Measurements from ENCODE around the gene ARRB1. TPM values are rescaled to one million over a fixed set of nuclear protein-coding genes. Genes with fewer than 3 reads are reported as not detected.

Gene ARRB1
- polyA plus RNA-seq, 1 experiment: 36.9 TPM

DNA sequence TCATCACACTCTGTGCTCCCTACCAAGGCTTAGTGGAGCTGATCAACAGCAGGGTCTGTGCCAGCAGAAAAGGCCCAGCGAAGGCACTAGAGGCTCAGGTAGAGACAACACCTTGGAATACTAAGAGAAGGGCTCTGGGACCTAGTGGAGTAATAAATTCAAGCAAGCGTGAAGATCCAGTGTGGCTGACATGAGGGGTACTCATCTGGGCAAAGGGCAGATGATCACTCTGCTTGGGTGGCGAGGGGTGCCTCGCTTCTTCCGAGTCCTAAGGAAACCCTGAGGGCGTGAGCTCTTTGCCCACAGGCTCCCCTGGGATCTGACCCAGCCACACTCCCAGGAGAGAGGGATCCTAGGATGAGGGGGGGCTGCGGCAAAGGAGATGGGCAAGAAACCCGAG lies 114.4 kb downstream of the ARRB1 start:
- Histone ChIP-seq H3K27me3 (ENCODE audit: control insufficient read depth, insufficient read depth, low read length) (peaks cover 31% of the 10 kb centered on the region), H3K4me3 (ENCODE audit: low read depth, low read length) (no peak overlapping the region), H3K27ac (ENCODE audit: low read depth, low read length) (no peak overlapping the region), H3K9me3 (ENCODE audit: control insufficient read depth, insufficient read depth, low read length) (no peaks in the 10 kb centered on the region)
- no peak for DNase-seq (ENCODE audit: low read depth, low spot score)
- POLR2A ChIA-PET: no interaction called here
- TF ChIP-seq, protein P1, sequence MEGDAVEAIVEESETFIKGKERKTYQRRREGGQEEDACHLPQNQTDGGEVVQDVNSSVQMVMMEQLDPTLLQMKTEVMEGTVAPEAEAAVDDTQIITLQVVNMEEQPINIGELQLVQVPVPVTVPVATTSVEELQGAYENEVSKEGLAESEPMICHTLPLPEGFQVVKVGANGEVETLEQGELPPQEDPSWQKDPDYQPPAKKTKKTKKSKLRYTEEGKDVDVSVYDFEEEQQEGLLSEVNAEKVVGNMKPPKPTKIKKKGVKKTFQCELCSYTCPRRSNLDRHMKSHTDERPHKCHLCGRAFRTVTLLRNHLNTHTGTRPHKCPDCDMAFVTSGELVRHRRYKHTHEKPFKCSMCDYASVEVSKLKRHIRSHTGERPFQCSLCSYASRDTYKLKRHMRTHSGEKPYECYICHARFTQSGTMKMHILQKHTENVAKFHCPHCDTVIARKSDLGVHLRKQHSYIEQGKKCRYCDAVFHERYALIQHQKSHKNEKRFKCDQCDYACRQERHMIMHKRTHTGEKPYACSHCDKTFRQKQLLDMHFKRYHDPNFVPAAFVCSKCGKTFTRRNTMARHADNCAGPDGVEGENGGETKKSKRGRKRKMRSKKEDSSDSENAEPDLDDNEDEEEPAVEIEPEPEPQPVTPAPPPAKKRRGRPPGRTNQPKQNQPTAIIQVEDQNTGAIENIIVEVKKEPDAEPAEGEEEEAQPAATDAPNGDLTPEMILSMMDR (IDR thresholded peaks at IDR 0.05; ENCODE audit: low read depth, low read length): no peak
- CTCF ChIA-PET: interaction anchor here (1.0 to 1.5 kb wide), 3 partner anchors 11 to 96 kb away, joined by 3 to 5 read pairs (median 3); no protein-coding TSS in a partner anchor

- H3K9me3 ChIP-seq (ENCODE audit: control insufficient read depth, insufficient read depth, low read length): no peaks in the 10 kb centered on the region
- DNase-seq (ENCODE audit: low read depth, low spot score): no peak
- TF ChIP-seq, protein P1 (IDR thresholded peaks at IDR 0.05; ENCODE audit: low read depth, low read length): no peak
- no peak overlapping the region for H3K27ac ChIP-seq (ENCODE audit: low read depth, low read length)
- CTCF ChIA-PET: interaction anchor here (0.5 to 2.2 kb wide), 4 partner anchors 12 to 593 kb away, joined by 3 to 7 read pairs (median 6); no protein-coding TSS in a partner anchor
- H3K27me3 ChIP-seq (ENCODE audit: control insufficient read depth, insufficient read depth, low read length): peaks cover 31% of the 10 kb centered on the region
- POLR2A ChIA-PET: no interaction called here
- no peak overlapping the region for H3K4me3 ChIP-seq (ENCODE audit: low read depth, low read length)
These were observed 115.4 kb downstream of the ARRB1 start for GRCh38 chr11:75236062-75236461.

- H3K27ac ChIP-seq (ENCODE audit: low read depth, low read length): peak overlapping the region; percentile 21
- POLR2A ChIA-PET: no interaction called here
- no peak overlapping the region for H3K4me3 ChIP-seq (ENCODE audit: low read depth, low read length)
- no peaks in the 10 kb centered on the region for H3K9me3 ChIP-seq (ENCODE audit: control insufficient read depth, insufficient read depth, low read length)
- TF ChIP-seq, protein P1 (IDR thresholded peaks at IDR 0.05; ENCODE audit: low read depth, low read length): no peak
- H3K27me3 ChIP-seq (ENCODE audit: control insufficient read depth, insufficient read depth, low read length): peaks cover 19% of the 10 kb centered on the region
- CTCF ChIA-PET: interaction anchor here (1.1 to 2.2 kb wide), 3 partner anchors 7 to 29 kb away, joined by 3 to 13 read pairs (median 6); no protein-coding TSS in a partner anchor
- peak; percentile 16 for DNase-seq (ENCODE audit: low read depth, low spot score)
These were observed 117.7 kb downstream of the ARRB1 start for GRCh38 chr11:75233754-75234172.

DNA sequence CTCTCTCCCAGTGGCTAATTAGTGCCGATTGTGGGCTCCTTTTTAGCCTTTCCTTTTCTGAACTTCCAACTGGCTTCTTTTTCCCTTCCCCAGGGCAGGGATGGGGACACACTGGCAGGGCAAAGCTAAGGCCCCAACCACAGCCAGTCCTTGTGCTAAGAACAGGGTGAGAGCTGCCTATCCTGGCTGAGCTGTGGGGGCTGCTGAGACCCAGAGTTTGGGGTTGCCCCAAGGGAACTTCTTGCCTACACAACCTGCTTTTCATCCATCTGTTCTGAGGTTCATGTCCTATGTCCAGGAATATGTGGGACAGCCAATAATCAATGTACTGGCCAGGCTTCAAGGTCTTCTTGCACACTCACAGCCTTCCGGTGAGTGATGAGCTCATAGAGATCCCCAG lies 120.8 kb downstream of the ARRB1 start:
- Histone ChIP-seq H3K9me3 (ENCODE audit: control insufficient read depth, insufficient read depth, low read length) (no peaks in the 10 kb centered on the region), H3K27me3 (ENCODE audit: control insufficient read depth, insufficient read depth, low read length) (peaks cover 13% of the 10 kb centered on the region), H3K4me3 (ENCODE audit: low read depth, low read length) (no peak overlapping the region), H3K27ac (ENCODE audit: low read depth, low read length) (no peak overlapping the region)
- ChIA-PET POLR2A (no interaction called here), CTCF (interaction anchor here (1.4 kb wide), 1 partner anchor 86 kb away, joined by 3 read pairs; no protein-coding TSS in a partner anchor)
- DNase-seq (ENCODE audit: low read depth, low spot score): no peak
- TF ChIP-seq, protein P1 (IDR thresholded peaks at IDR 0.05; ENCODE audit: low read depth, low read length): no peak

DNA sequence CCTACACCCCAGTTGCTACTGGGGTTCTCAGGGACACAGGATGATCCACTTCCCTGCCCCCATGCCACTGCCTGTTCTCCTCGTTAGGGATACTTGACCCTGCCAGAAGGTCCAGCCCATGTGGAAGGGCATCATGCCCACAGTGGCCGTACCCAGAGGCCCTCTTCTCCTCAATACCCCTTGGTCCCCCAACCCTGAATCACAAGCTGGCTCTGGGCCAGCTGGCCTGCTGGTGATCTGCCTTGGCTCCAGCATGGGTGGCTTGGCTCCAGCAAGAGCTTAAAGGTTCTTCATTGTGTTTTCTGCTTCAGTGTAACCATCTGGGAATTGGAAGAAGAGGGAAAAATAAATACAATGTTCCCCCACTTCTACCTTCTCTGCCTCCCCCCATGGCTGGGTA lies 122.0 kb downstream of the ARRB1 start:
- peaks cover 13% of the 10 kb centered on the region for H3K27me3 ChIP-seq (ENCODE audit: control insufficient read depth, insufficient read depth, low read length)
- ChIA-PET POLR2A (no interaction called here), CTCF (interaction anchor here (0.9 to 1.1 kb wide), 2 partner anchors 12 to 19 kb away, joined by 3 read pairs; no protein-coding TSS in a partner anchor)
- TF ChIP-seq, protein P1 (IDR thresholded peaks at IDR 0.05; ENCODE audit: low read depth, low read length): no peak
- H3K9me3 ChIP-seq (ENCODE audit: control insufficient read depth, insufficient read depth, low read length): no peaks in the 10 kb centered on the region; the same call in 1 of the 2 replicates
- DNase-seq (ENCODE audit: low read depth, low spot score): no peak
- H3K4me3 ChIP-seq (ENCODE audit: low read depth, low read length): no peak overlapping the region
- H3K27ac ChIP-seq (ENCODE audit: low read depth, low read length): no peak overlapping the region

Measured in AG04450 (cell line).